ENCODE results near the gene FBXW4.

- no peak for TF ChIP-seq SP1 (IDR thresholded peaks at IDR 0.05; ENCODE audit: low read depth, low read length)
- TF ChIP-seq EP300 (IDR thresholded peaks at IDR 0.05; ENCODE audit: borderline replicate concordance in 1 of 2, low read depth in 2 of 2, low read length in 2 of 2) = no peak
- TF ChIP-seq ATF3 (IDR thresholded peaks at IDR 0.05; ENCODE audit: insufficient read depth, low read depth, low read length) = no peak
- no peak for TF ChIP-seq CTCF (IDR thresholded peaks at IDR 0.05; ENCODE audit: control extremely low read depth in 1 of 3, insufficient read depth in 1 of 3, low read depth in 1 of 3, low read length in 3 of 3)
Measured at GRCh38 chr10:101668566-101668965, 26.4 kb downstream of the FBXW4 start.

Data from H1 (cell line).